ENCODE data around the gene DNAJC18. TPM values are rescaled to one million over a fixed set of nuclear protein-coding genes. Genes with fewer than 3 reads are reported as not detected.
A peak's percentile ranks its signal among the peaks of the same experiment; 100 is the strongest.
"Not testable (repeated sequence)": the region's sequence is repeated elsewhere in the genome, so short reads cannot be mapped to it uniquely, and the experiment has no call there.

Gene DNAJC18
- total and polyA plus RNA-seq, 12 donors: 4.9 to 16.2 (median 8.8) TPM

DNA sequence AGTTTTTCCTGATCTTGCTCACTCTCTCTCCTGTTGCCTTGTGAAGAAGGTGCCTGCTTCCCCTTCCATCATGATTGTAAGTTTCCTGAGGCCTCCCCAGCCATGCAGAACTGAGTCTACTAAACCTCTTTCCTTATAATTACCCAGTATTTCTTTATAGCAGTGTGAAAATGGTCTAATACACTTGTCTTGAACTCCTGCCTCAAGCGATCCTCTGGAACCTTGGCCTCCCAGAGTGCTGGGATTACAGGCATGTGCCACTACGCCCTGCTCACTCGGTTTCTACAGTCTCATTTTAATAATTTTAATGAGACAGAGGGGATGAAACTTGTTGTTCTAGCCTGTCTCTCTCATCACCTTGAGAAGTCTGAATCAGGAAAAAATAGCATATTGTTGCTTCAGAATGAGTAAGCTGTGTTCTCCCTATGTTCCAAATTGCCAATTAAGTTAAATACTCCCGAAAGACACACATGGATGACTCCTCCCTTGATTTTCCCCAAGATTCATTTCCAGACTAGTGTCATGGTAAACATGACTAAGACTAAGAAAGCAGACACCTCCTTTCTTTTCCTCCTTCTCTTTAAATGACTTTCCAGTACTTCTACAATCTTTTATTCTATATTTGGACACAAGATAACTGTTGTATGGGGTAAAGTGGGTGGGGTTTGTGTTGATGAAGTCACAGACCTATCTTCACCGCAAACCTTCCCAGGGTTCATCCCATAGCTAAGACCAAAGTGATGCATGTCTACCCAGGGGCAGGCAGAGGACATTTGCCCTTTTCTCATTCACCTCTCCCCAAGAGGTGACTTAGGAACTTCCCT lies 7.8 kb upstream of the DNAJC18 start:
- no peak overlapping the region for H3K4me3 ChIP-seq
- intact Hi-C loops (cut with DNase I): no loop called here
- TF ChIP-seq, protein P1, sequence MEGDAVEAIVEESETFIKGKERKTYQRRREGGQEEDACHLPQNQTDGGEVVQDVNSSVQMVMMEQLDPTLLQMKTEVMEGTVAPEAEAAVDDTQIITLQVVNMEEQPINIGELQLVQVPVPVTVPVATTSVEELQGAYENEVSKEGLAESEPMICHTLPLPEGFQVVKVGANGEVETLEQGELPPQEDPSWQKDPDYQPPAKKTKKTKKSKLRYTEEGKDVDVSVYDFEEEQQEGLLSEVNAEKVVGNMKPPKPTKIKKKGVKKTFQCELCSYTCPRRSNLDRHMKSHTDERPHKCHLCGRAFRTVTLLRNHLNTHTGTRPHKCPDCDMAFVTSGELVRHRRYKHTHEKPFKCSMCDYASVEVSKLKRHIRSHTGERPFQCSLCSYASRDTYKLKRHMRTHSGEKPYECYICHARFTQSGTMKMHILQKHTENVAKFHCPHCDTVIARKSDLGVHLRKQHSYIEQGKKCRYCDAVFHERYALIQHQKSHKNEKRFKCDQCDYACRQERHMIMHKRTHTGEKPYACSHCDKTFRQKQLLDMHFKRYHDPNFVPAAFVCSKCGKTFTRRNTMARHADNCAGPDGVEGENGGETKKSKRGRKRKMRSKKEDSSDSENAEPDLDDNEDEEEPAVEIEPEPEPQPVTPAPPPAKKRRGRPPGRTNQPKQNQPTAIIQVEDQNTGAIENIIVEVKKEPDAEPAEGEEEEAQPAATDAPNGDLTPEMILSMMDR (IDR thresholded peaks at IDR 0.05): no peak
- TF ChIP-seq POLR2A (IDR thresholded peaks at IDR 0.05): no peak
- no peaks in the 10 kb centered on the region for H3K9me3 ChIP-seq (replicated peaks in 1 of 3)
- H3K36me3 ChIP-seq (replicated peaks in 1 of 2): no peaks in the 10 kb centered on the region
- H3K27me3 ChIP-seq: no peaks in the 10 kb centered on the region
- peaks cover 0 to 9% of the 10 kb centered on the region in 2 donors for H3K4me1 ChIP-seq (replicated peaks in 1 of 2)
- no peak for DNase-seq
- WGBS, 4 donors: 77 to 89% (median 86%) methylated on average over 5 of the region's 5 CpGs
- no peak overlapping the region for H3K27ac ChIP-seq

GRCh38 chr5:139445325-139446170 lies 6.2 kb upstream of the DNAJC18 start:
- TF ChIP-seq POLR2A (IDR thresholded peaks at IDR 0.05): no peak
- TF ChIP-seq, protein P1 (IDR thresholded peaks at IDR 0.05): no peak
- Histone ChIP-seq H3K27ac (no peak overlapping the region), H3K4me1 (replicated peaks in 1 of 2) (peaks cover 0 to 9% of the 10 kb centered on the region in 2 donors), H3K27me3 (no peaks in the 10 kb centered on the region), H3K9me3 (replicated peaks in 1 of 3) (no peaks in the 10 kb centered on the region), H3K4me3 (no peak overlapping the region), H3K36me3 (replicated peaks in 1 of 2) (no peaks in the 10 kb centered on the region)
- DNase-seq: no peak
- WGBS, 4 donors: 64 to 72% (median 67%) methylated on average over 7 of the region's 7 CpGs
- intact Hi-C loops (cut with DNase I): no loop called here

GRCh38 chr5:139443831-139444453 lies 4.6 kb upstream of the DNAJC18 start:
- Histone ChIP-seq H3K4me3 (no peak overlapping the region), H3K4me1 (replicated peaks in 1 of 2) (peaks cover 0 to 16% of the 10 kb centered on the region in 2 donors), H3K9me3 (replicated peaks in 1 of 3) (no peaks in the 10 kb centered on the region), H3K36me3 (replicated peaks in 1 of 2) (no peaks in the 10 kb centered on the region), H3K27me3 (no peaks in the 10 kb centered on the region), H3K27ac (no peak overlapping the region)
- no peak for DNase-seq
- 51 to 64% (median 59%) methylated on average over 4 of the region's 4 CpGs for WGBS, 4 donors
- intact Hi-C loops (cut with DNase I): no loop called here
- TF ChIP-seq, protein P1 (IDR thresholded peaks at IDR 0.05): no peak
- no peak for TF ChIP-seq POLR2A (IDR thresholded peaks at IDR 0.05)

DNA sequence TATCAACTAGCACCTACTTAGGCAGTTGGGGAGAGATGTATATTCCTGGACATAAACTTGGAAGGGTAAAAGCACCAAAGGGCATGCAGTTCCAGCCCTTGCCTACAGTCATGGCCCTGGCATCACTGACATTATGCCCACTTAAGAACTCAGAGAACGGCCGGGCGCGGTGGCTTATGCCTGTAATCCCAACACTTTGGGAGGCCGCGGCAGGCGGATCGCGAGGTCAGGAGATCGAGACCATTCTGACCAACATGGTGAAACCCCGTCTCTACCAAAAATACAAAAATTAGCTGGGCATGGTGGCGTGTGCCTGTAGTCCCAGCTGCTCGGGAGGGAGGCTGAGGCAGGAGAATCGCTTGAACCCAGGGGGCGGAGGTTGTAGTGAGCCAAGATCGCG lies 1.1 kb upstream of the DNAJC18 start:
- peak in 1 of 7 donors; percentile 53 for DNase-seq
- H3K4me3 ChIP-seq; H3K27ac ChIP-seq; H3K9me3 ChIP-seq (replicated peaks in 1 of 3); intact Hi-C loops (cut with DNase I); H3K36me3 ChIP-seq (replicated peaks in 1 of 2); H3K27me3 ChIP-seq: not testable (repeated sequence)
- WGBS, 4 donors: 94 to 97% (median 95%) methylated on average over 17 of the region's 17 CpGs
- H3K4me1 ChIP-seq (replicated peaks in 1 of 2): peaks cover 0 to 22% of the 10 kb centered on the region in 2 donors
